Measurements from ENCODE around the gene TUFT1.

GRCh38 chr1:151584278-151584677 is 44.2 kb downstream of the TUFT1 start:
- TF ChIP-seq POLR2A (IDR thresholded peaks at IDR 0.05; ENCODE audit: low read depth, low read length), result no peak
- TF ChIP-seq TAF1 (IDR thresholded peaks at IDR 0.05; ENCODE audit: low read depth, low read length), result no peak
- TF ChIP-seq SPI1 (IDR thresholded peaks at IDR 0.05; ENCODE audit: low read depth, low read length), result no peak
- no peak for TF ChIP-seq POLR2AphosphoS5 (IDR thresholded peaks at IDR 0.05; ENCODE audit: low read depth, low read length)
- no peak for TF ChIP-seq POU2F2 (IDR thresholded peaks at IDR 0.05; ENCODE audit: low read depth, low read length)

Data from GM12891 (cell line).